DMS53 (cell line): Measurements from ENCODE around the gene BRICD5.
A peak's percentile ranks its signal among the peaks of the same experiment; 100 is the strongest.

Experiments used
- DNase-seq: peaks from one replicate; lab custom pipeline; 2025; lab: John Stamatoyannopoulos, UW

The BRICD5 gene

DNA sequence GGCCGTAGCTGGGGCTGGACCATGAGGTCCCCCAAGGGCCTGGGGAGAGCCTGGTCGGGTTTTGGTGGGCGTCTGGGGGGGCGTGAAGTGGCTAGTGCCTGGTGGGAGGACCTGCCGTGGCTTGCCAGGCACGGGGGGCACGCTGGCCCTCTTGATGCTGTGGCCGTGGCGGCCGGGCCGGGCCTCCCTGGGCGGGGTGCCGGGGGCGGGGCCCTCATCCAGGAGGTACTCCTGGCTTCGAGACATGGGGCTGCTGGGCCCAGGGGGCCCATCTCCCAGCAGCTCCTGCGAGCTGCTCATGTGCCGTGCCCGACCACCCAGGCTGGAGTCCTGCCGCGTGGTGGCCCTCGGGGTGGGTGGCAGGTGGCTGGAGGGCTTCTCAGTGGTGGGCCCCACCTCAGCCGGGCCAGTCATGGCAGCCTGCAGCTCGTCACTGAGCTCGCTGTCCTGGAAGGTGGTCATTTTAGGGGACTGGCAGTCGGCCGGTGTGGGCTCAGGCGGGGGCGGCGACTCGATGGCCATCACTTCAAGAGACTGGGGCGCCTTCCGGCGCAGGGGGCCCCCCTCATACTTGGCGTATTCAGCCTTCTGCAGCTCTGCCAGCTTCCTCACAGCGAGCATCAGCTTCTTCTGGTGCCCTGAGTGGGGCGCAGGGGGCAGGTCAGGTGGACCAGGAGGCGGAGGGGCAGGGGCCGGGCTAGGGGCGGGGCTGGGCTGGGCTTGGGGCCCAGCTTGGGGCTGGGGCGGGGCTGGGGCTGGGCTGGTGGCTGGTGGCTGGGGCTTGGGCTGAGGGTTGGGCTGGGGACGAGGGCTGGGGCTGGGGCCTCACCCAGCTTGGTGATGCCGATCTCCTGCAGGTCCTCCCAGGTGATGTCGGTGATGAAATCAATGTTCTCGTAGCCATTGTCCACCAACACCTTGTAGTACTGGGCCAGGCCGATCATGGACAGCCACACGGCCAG, 29.4 kb downstream of the BRICD5 start:
- DNase-seq: no peak

DNA sequence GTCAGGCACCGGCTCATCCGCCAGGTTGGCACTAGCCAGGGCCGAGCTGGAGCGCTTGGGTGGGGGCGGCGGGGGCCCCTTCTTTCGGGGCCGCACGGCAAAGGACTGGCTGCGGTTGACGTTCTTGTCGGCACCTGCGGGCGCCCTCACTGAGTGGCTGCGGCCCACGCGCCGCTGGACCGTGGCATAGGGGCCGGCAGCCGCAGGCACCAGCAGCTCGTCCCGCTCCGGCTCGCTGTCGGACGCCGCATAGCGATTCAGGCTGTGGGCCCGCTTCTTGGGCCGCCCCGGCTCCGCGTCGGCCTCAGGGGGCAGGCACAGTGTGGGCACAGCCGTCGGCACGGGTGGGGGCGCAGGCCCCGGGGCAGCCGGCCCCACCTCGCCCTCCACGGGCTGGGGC, 30.2 kb downstream of the BRICD5 start:
- no peak for DNase-seq

DNA sequence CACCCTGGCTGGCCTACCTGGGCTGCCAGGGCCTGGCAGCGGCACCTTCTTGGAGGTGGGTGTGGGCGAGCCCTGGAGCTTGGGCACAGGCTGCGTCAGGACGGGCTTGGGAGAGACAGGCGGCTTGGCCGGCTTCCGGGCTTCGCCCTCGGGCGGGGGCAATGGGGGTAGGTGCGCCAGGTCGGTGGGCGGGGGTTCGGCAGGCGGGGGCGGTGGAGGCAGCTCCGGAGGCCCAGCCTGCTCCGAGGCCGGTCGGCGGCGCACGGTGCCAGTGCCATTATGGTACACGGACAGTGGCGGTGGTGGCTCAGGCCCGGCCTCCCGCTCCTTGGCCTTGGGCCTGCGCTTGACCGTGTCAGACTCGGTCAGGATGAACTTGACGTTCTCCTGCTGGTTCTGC, 31.1 kb downstream of the BRICD5 start:
- DNase-seq: no peak

DNA sequence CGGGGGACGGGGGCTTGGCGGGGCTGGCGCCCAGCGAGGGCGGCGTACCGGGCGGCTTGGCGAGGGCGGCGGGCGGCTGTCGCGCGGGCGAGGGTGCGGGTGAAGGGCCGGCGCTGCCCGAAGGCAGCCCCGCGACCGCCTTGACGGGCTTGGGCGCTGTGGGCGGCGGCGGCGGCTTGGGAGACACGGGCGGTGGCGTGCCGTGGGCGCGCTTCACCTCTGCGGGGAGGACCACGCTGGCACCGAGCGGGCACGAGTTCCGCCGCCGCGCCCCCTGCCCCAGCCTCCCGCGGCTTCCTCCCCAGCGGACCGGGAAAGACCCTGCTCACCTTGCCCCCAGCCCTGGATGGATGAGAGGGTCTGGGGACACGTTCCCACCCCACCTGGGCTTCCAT, 31.6 kb downstream of the BRICD5 start:
- DNase-seq: no peak

DNA sequence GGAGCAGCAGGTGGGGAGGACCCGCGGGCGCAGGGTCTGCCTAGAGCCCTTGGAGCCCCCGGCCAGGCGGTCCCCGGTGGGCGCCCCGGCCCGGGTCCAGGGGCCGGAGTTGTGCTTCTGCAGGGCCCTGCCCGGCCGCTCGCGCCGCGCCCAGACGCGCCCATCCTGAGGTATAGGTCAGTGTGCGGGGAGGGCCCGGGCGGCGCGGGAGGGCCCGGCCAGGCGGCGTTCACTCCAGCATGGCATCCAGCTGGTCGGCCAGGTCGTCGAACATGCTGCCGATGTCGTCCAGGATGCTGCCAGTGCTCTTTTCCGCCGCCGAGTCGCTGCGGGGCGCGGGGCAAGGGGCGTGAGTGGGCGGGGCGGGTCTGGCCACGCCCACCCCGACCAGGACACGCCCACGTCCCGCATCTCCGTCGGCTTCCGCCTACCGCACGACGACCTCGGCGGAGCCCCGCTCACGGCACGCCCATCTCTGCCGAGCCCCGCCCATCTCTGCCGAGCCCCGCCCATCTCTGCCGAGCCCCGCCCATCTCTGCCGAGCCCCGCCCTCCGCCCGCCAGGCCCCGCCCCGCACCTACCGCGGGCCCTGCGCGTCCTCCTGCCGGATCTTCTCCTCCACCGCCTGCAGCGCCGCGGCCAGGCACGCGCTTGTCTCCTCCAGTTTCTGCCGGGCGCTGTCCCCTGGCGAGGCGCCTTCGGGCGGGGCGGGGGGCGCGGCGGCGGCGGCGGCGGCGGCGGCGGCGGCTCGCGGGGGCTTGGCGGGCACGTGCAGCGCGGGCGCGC, 32.1 kb downstream of the BRICD5 start:
- peak; percentile 14 for DNase-seq

DNA sequence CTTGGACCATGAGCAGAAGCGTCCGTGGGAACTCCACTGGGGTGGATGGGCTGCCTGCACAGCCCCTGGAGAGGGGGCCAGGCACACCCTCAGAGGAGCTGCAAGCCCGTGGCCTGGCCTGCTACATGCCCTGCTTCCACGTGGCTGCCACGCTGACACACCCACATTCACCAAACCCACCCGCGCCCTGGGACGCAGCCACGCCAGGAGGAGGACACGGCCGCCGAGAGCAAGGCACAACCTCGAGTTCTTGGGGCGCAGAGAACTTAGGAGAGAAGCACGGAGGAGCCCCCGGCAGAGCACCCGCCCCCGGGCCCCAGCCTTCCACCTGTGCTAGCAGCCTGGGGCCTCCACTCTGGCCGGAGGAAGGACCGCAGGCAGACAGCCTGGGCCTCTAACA, 33.1 kb downstream of the BRICD5 start:
- no peak for DNase-seq

DNA sequence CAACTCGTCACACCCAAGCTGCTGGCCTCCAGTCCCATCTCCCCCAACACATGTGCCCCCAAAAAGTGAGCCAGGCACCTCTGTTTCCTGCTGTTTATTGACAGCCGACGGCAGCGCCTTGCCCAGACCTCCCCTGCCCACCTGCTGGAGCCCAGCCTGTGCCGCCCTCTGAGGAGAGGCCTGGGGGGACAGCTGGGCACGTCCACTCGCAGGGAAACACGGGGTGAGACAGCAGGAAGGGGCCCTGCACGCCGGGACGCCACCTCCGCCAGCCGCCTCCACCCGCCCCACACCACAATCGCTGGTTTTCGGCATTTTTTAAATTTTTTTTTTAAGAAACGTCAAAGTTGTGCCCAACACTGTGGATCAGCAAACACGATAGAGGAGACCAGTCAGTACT, 33.6 kb downstream of the BRICD5 start:
- no peak for DNase-seq

DNA sequence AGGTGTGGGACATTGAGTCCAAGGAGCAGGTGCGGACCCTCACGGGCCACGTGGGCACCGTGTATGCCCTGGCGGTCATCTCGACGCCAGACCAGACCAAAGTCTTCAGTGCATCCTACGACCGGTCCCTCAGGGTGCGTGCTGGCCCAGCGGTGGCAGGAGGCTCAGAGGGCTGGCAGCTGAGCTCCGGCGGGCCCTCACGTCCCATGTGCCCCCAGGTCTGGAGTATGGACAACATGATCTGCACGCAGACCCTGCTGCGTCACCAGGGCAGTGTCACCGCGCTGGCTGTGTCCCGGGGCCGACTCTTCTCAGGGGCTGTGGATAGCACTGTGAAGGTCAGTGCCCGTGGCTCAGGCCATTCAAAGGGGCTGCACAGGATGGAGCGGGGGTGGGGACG, 34.6 kb downstream of the BRICD5 start:
- no peak for DNase-seq

DNA sequence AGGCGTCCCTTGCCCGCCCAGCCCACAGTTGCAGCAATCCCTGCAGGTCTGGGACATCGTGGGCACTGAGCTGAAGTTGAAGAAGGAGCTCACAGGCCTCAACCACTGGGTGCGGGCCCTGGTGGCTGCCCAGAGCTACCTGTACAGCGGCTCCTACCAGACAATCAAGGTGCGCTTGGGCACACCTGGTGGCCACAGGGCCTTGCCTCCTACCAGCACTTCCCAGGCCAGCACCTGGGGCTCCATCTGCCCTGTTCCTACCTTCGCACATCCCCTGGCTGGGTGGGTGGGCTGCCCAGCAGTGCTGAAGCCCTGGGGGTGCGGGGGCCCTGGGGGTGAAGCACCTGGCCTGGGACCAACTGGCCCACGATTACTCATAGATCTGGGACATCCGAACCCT, 35.2 kb downstream of the BRICD5 start:
- DNase-seq: no peak

DNA sequence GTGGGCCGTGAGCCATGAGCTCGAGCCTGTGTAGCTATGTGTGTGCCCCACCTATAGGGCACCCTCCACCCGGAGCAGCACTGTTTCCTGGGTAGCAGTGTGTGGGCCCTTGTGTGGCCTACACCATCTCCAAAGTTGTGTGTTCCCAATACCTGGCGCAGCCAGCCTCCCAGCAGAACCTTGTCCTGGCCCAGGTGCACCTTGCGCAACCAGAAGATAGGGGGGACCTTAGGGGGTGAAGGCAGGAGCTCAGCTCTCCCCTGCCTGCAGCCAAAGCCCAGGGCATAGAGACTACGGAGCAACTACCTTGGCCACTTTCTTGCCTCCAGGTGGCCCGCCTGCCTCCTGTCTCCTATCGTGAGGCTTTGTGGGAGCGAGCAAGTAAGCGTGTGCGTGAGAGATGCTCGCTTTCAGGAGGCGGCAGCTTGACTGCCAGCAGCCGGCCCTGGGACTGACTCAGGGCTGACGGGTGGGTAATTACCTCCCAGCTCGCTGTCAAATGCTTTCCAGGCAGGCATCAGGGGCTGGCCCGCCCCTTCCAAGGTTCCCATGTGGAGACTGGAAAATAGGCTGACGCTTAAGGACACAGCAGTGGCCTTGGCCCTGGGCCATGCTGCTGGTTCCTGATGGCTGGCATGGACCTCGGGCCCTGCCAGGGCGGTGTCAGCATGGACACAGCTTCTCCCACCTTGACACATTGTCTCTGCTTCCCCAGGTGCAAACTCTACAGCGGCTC, 36.1 kb downstream of the BRICD5 start:
- DNase-seq: no peak

DNA sequence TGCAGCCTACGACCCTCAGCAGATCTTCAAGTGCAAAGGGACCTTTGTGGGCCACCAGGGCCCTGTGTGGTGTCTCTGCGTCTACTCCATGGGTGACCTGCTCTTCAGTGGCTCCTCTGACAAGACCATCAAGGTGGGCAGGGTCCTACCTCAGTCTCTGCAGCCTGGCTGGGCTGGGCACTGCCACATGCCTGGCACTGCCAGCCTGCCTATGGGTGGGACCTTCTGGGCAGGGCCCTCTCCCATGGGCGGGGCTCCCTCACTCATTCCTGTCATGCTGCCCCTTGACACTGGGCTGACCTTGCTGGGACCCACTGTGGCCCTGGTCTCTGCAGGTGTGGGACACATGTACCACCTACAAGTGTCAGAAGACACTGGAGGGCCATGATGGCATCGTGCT, 36.7 kb downstream of the BRICD5 start:
- DNase-seq: no peak

DNA sequence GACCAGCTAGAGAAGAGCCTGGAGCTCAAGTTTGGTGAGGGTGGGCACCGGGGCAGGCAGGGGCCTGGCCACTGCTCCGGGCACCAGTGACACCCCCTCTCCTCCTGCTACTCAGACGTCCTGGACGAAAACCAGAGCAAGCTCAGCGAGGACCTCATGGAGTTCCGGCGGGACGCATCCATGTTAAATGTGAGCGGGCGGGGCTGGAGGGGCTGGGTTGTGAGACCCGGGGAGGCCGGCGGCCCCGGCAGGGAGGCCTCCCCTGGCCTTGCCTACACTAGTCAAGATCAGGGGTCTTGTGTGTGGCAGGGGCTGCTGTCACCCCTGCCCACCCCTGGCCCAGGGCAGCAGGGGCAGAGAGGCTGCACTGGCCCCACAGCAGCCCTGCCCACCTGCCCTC, 37.3 kb downstream of the BRICD5 start:
- DNase-seq: no peak

DNA sequence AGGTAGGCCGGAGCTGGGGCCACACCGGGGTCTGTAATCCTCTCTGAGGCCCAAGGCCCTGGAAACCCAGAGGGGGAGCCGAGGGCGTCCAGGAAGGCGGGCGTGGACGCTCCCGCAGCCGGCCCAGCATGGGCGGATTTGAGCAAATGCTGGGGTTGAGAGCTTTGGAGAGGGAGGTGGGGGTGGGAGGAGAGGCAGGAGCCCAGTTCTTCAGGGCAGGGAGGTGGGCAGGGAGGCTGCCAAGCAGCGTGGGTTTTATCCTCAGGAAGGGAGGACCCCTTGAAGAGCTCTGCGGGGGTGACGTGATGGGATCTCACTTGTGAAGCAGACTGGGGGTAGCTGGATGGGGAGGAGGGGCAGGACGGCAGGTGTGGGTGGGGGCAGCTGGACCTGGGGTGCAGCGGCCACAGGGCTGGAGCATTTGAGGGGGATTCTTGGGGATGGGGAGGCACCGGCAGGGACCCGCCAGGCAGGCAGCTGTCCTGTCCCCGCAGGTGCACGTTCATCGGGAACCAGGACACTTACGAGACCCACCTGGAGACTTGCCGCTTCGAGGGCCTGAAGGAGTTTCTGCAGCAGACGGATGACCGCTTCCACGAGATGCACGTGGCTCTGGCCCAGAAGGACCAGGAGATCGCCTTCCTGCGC, 37.9 kb downstream of the BRICD5 start:
- DNase-seq: no peak

DNA sequence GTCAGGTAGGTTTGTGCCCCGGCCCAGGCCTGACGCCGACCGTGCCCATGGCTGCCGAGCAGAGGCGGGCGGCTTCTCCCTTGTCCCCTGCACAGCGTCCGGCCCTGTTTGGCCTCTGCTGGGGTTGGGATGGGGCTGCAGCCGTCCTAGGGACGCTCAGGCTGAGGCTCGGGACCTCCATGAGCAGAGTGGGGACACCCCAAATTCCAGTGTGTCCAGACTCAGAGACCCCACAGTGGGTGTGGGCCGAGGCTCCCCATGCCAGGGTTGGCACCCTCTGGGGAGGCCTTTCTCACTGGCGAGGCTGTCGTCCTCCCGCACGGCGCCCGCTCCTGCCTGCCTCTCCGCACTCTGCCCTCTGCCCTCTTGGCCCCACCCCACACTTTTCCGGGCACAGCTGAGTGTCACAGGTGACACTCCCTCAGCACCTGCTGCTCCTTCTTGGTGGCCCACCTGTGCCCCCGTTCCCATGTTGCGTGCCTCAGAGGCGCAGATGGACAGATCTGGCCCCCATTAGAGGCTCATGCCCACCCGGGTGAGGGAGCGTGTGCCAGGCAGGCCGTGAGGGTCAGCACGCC, 39.0 kb downstream of the BRICD5 start:
- DNase-seq: no peak

DNA sequence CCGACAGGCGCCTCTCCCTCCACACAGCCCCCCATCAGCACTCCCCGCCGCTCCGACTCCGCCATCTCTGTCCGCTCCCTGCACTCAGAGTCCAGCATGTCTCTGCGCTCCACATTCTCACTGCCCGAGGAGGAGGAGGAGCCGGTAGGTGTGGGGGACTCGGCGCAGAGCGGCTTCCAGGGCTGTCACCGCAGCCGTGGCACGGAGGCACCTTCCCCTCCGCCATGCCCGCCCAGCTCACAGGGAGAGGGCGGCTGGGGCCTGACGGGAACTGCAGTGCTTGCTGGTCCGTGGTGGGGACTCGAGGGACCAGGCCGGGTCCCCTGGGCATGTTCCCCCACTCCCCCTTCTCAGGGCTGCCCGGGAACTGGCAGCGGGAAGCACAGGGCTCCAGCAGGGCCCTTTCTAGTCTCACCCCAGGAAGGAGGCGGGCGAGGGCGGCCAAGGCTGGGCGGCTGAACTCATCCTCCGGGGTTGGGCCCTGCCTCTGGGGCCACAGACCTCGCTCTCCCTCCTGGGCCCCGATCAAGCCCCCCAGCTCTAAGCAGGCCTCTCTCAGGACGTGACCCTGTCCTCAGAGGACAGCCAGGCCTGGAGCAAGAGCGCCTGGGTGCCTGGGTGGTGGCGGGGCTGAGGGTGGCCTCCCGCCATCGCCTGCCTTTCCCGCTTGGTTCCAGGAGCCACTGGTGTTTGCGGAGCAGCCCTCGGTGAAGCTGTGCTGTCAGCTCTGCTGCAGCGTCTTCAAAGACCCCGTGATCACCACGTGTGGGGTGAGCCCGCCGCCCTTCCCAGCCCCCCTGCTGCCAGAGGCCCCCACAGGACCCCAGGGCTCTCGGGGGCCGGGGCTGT, 39.9 kb downstream of the BRICD5 start:
- no peak for DNase-seq

DNA sequence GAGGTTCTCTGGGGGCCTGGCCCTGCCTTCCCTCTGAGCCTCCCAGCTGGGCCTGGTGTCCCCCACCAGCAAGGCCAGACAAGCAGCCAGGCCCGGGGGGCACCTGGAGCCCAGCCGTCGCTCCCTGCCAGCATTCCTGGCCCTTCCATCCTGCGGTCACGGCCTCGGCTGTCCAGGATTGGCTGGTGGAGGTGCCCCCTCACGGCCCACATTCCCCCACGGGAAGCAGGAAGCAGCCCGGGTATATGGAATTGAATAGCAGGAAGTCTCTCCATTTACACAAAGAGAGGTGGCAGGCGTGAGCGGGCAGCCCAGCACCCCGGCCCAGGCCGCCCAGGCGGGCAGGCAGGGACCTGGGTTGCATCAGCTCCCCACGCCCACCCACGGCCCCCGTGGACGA, 40.6 kb downstream of the BRICD5 start:
- DNase-seq: no peak

DNA sequence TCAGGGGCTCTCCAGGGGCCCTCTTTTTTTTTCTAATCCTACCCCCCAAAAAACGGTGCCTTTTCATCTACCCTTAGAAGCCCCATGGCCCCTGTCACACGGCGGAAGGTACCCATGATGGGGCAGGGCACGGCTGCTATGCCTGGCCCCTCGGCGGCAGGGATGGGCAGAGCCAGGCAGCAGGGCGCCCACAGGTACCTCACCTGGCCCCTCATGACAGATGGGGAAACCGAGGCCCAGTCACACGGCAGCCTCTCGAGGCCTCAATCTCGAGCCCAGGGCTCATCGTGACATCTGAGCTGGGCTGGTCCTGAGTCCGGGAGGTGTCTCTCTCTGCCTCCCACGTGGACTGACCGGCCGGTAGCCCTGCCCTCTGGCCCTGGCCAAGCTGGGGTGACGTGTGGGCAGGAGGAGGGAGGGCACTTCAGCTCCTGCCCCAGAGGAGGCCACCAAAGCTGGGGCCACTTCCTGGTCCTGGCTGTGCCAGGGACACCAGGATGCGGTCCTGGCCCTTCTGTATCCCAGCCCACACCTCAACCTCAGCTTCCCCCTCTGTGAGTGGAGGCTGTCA, 43.5 kb downstream of the BRICD5 start:
- DNase-seq: no peak

DNA sequence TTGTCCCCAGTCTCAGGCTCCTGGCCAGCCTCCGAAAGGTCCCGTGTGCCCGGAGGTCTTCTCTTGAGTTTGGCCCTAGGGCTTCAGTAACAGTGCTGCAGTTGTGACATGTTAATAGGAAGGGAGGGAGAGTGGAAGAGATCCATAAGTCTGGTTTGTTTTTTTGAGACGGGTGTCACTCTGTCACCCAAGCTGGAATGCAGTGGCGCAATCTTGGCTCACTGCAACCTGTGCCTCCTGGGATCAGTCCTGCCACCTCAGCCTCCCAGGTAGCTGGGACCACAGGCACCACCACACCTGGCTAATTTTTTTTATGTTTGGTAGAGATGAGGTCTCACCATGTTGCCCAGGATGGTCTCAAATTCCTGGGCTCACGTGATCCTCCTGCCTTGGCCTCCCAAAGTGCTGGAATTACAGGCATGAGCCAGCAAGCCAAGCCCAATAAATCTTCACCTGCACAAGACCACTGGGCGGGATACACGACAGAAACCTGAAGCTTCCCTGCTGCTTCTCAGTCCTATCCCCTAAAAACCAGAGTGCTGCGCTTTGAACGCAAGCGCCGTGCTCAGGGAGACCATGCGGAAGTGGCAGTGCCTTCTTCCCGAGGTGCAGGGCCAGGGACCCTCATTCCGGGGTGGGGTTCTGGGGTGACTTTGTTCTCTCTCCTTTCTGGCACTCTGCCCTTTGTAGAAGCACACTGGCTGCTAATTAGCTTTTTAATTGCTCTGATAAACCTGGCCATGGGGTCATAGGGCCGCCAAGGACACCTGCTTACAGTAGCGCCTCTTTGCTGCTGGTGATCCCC, 44.2 kb downstream of the BRICD5 start:
- no peak for DNase-seq

DNA sequence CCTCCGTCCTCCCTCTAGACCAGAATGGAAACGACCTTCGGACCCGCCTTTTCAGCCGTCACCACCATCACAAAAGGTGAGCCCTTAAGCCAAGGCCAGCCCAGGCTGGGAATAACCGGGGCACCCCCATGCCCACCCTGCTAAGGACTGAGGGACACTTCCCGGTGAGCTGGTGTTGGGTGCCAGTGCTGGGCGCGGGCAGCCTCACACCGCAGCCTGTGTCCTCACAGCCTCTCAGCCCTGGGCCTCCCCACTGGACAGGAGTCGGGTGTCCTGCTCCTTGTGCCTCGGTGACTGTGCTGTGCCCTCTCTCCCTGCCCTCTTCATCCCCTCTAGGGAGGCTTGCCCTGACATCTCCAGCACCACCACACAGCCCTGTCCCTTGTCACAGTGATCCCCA, 44.8 kb downstream of the BRICD5 start:
- DNase-seq: no peak
